ENCODE data around the gene CERS5.

CERS5 gene

GRCh38 chr12:50081096-50081808, 85.9 kb downstream of the CERS5 start:
- no peak for DNase-seq
- Histone ChIP-seq H3K36me3 (peaks cover 12% of the 10 kb centered on the region), H3K27me3 (no peaks in the 10 kb centered on the region), H3K4me3 (ENCODE audit: low read depth, low read length) (no peak overlapping the region), H3K9me3 (no peaks in the 10 kb centered on the region), H3K4me1 (no peaks in the 10 kb centered on the region)
- no peak for TF ChIP-seq CTCF (IDR thresholded peaks at IDR 0.05; ENCODE audit: low read depth, low read length)

GRCh38 chr12:50079771-50080170, 87.4 kb downstream of the CERS5 start:
- Histone ChIP-seq H3K4me3 (ENCODE audit: low read depth, low read length) (no peak overlapping the region), H3K4me1 (no peaks in the 10 kb centered on the region), H3K27me3 (no peaks in the 10 kb centered on the region), H3K36me3 (peaks cover 12% of the 10 kb centered on the region), H3K9me3 (no peaks in the 10 kb centered on the region)
- no peak for TF ChIP-seq CTCF (IDR thresholded peaks at IDR 0.05; ENCODE audit: low read depth, low read length)
- no peak for DNase-seq
